ENCODE data around the gene CAMK4. TPM values are rescaled to one million over a fixed set of nuclear protein-coding genes. Genes with fewer than 3 reads are reported as not detected.

Gene CAMK4
- total and polyA plus RNA-seq, 9 of the 15 experiments (the other 6 are each of a cell fraction or from before 2014, with no cell fraction given) = 0.35 TPM; not detected in 8

GRCh38 chr5:111517853-111518501, 293.8 kb downstream of the CAMK4 start:
- POLR2A ChIA-PET = no interaction called here
- Histone ChIP-seq H3K9me1 (ENCODE audit: control insufficient read depth, insufficient read depth, low read length) (no peaks in the 10 kb centered on the region), H4K20me1 (replicated peaks; ENCODE audit: control insufficient read depth, insufficient read depth, low read length) (no peaks in the 10 kb centered on the region), H3K9ac (ENCODE audit: insufficient read depth in 1 of 2, low read depth in 2 of 2, low read length in 2 of 2) (no peak overlapping the region), H3K79me2 (ENCODE audit: control insufficient read depth, insufficient read depth, low read length) (no peaks in the 10 kb centered on the region), H3K4me1 (replicated peaks in 1 of 2; ENCODE audit: control insufficient read depth in 2 of 2, insufficient read depth in 2 of 2, low read length in 2 of 2) (peaks cover 0 to 13% of the 10 kb centered on the region in 2 experiments; a peak in 3 of 5 replicates), H3K4me2 (ENCODE audit: insufficient read depth, low read length) (no peak overlapping the region), H3K36me3 (ENCODE audit: control insufficient read depth, insufficient read depth, low read length) (no peaks in the 10 kb centered on the region), H2AFZ (ENCODE audit: low read depth, low read length) (peak overlapping the region; percentile 46; the same call in 1 of the 2 replicates), H3K27me3 (ENCODE audit: control insufficient read depth in 2 of 2, insufficient read depth in 2 of 2, low read length in 2 of 2) (no peaks in the 10 kb centered on the region), H3K4me3 (no peak overlapping the region), H3K27ac (ENCODE audit: extremely low read depth, low read depth, low read length) (no peak overlapping the region), H3K9me3 (replicated peaks; ENCODE audit: control insufficient read depth, insufficient read depth, low read depth, low read length) (no peaks in the 10 kb centered on the region)
- in situ Hi-C loops (cut with MboI) = loop anchor here (25.0 kb wide), 1 partner anchor 756 kb away; no protein-coding TSS in a partner anchor
- ATAC-seq (no peak), FAIRE-seq (no peak), DNase-seq (ENCODE audit: extremely low read depth in 1 of 4, low spot score in 3 of 4) (no peak)
- TF ChIP-seq BCOR (IDR thresholded peaks at IDR 0.05) = no peak
- peak; percentile 6 for TF ChIP-seq PRDM10 (IDR thresholded peaks at IDR 0.05; ENCODE audit: partially characterized antibody)
- BruUV-seq (replicated peaks) = no TSS peak
- WGBS (ENCODE audit: insufficient coverage, low coverage, missing lambda C conversion rate) = 56% methylated on average over 5 of the region's 5 CpGs
- intact Hi-C loops (cut with micrococcal nuclease) = no loop called here
- CTCF ChIA-PET (ENCODE audit: low intra/inter-chr PET ratio) = no interaction called here
